IMR-90 (cell line): Measurements from ENCODE around the gene TMEM131L. TPM values are rescaled to one million over a fixed set of nuclear protein-coding genes. Genes with fewer than 3 reads are reported as not detected.

ENCODE experiments used
- ATAC-seq: fragments of 200-7000 bp; cut with Tn5 transposase; 2 replicates; pipeline ENCODE4 v1.9.1; 2020; ENCODE audit warnings: low read depth, mild to moderate bottlenecking, moderate library complexity
- BruUV-seq: library from RNA; stranded (reverse); fragments of 400-500 nt; replicated peaks from 2 replicates; lab custom pipeline; 2021; lab: Mats Ljungman, UMichigan
- CTCF ChIA-PET: fragments of 300-600 bp; formaldehyde crosslinking; extraction: SDS; loops from one replicate; lab custom pipeline; 2021; ENCODE audit warnings: antibody characterized with exemption; lab: Yijun Ruan, JAX
- POLR2A ChIA-PET: fragments of 300-600 bp; sonication (Branson Sonifier 250); formaldehyde crosslinking; loops from one replicate; lab custom pipeline; 2022; ENCODE audit warnings: antibody characterized with exemption; ENCODE audit not compliant: unreplicated experiment; lab: Charles Lee
- DNase-seq: peaks from one replicate; pipeline ENCODE4 v3.0.0; 2013
- H2AFZ ChIP-seq: replicated peaks from 2 replicates; pipeline ENCODE3; 2013; ENCODE audit warnings: low read length, mild to moderate bottlenecking; ENCODE audit not compliant: poor library complexity
- H2AK5ac ChIP-seq: 2 replicates; pipeline ENCODE4 v1.6.1; 2013; ENCODE audit warnings: low read depth, low read length, inconsistent platforms
- H2AK9ac ChIP-seq: replicated peaks from 2 replicates; pipeline ENCODE3; 2013; ENCODE audit warnings: mild to moderate bottlenecking, low read depth, low read length, moderate library complexity; ENCODE audit not compliant: poor library complexity
- H2BK120ac ChIP-seq: 2 replicates; pipeline ENCODE4 v1.6.1; 2013; ENCODE audit warnings: low read depth, low read length, inconsistent platforms
- H2BK15ac ChIP-seq: 3 replicates; pipeline ENCODE4 v1.6.1; 2013; ENCODE audit warnings: low read depth, low read length, inconsistent platforms
- H2BK20ac ChIP-seq: 2 replicates; pipeline ENCODE4 v1.6.1; 2013; ENCODE audit warnings: low read depth, mild to moderate bottlenecking, inconsistent platforms, low read length, moderate library complexity
- H2BK5ac ChIP-seq: 2 replicates; pipeline ENCODE4 v1.6.1; 2013; ENCODE audit warnings: mild to moderate bottlenecking, low read depth, low read length, inconsistent platforms; ENCODE audit not compliant: poor library complexity, severe bottlenecking
- H3K14ac ChIP-seq: replicated peaks from 2 replicates; pipeline ENCODE4 v1.6.1; 2013; ENCODE audit warnings: low read depth, low read length, inconsistent platforms
- H3K18ac ChIP-seq: 2 replicates; pipeline ENCODE4 v1.6.1; 2013; ENCODE audit warnings: low read depth, low read length, control low read depth
- H3K23ac ChIP-seq: 2 replicates; pipeline ENCODE4 v1.6.1; 2013; ENCODE audit warnings: low read depth, low read length, inconsistent platforms
- H3K27ac ChIP-seq: 2 replicates; pipeline ENCODE4 v1.5.1; 2013; ENCODE audit warnings: mild to moderate bottlenecking, control low read depth, low read length; ENCODE audit not compliant: insufficient read depth
- H3K27me3 ChIP-seq: 2 replicates; pipeline ENCODE4 v1.6.1; 2013; ENCODE audit warnings: low read length; ENCODE audit not compliant: control insufficient read depth, insufficient read depth
- H3K36me3 ChIP-seq: 2 replicates; pipeline ENCODE4 v1.6.1; 2013; ENCODE audit warnings: low read length, mixed read lengths; ENCODE audit not compliant: control insufficient read depth, insufficient read depth
- H3K4ac ChIP-seq: 2 replicates; pipeline ENCODE4 v1.6.1; 2013; ENCODE audit warnings: low read depth, low read length, inconsistent platforms
- H3K4me1 ChIP-seq: 2 replicates; pipeline ENCODE4 v1.6.1; 2013; ENCODE audit warnings: low read length, mixed read lengths; ENCODE audit not compliant: control insufficient read depth, insufficient read depth
- H3K4me2 ChIP-seq: 2 replicates; pipeline ENCODE4 v1.6.1; 2013; ENCODE audit warnings: low read depth, mild to moderate bottlenecking, control low read depth, low read length, moderate library complexity
- H3K4me3 ChIP-seq: 2 replicates; pipeline ENCODE4 v1.5.1; 2013; ENCODE audit warnings: low read depth, mild to moderate bottlenecking, control low read depth, low read length, moderate library complexity; ENCODE audit not compliant: insufficient read depth
- H3K56ac ChIP-seq: 2 replicates; pipeline ENCODE4 v1.6.1; 2013; ENCODE audit warnings: low read length, inconsistent platforms; ENCODE audit not compliant: insufficient read depth; ENCODE audit errors: extremely low read depth
- H3K79me1 ChIP-seq, 2 experiments: 2 replicates each; pipeline ENCODE4 v1.6.1; 2013; ENCODE audit warnings: low read length in 2 of 2, inconsistent platforms in 1 of 2, low read depth in 1 of 2
- H3K9ac ChIP-seq: 2 replicates; pipeline ENCODE4 v1.6.1; 2013; ENCODE audit warnings: low read depth, low read length, control low read depth
- H3K9me1 ChIP-seq: 2 replicates; pipeline ENCODE4 v1.6.1; 2013; ENCODE audit warnings: low read length, inconsistent platforms; ENCODE audit not compliant: insufficient read depth
- H3K9me3 ChIP-seq: 2 replicates; pipeline ENCODE4 v1.6.1; 2013; ENCODE audit warnings: low read length; ENCODE audit not compliant: control insufficient read depth, insufficient read depth
- H4K20me1 ChIP-seq: 2 replicates; pipeline ENCODE4 v1.6.1; 2013; ENCODE audit warnings: low read length, inconsistent platforms; ENCODE audit not compliant: insufficient read depth
- H4K5ac ChIP-seq: 2 replicates; pipeline ENCODE4 v1.6.1; 2013; ENCODE audit warnings: mild to moderate bottlenecking, low read depth, low read length, control low read depth
- H4K8ac ChIP-seq, 2 experiments: 2 replicates each; pipeline ENCODE4 v1.6.1; 2013; ENCODE audit warnings: low read depth in 2 of 2, low read length in 2 of 2, control low read depth in 1 of 2, inconsistent platforms in 1 of 2
- H4K91ac ChIP-seq: 2 replicates; pipeline ENCODE4 v1.6.1; 2013; ENCODE audit warnings: low read depth, low read length, inconsistent platforms; ENCODE audit not compliant: insufficient read depth
- BHLHE40 ChIP-seq: fragments of 150-350 bp; IDR thresholded peaks from 2 replicates; pipeline ENCODE4 v1.6.1; 2016; ENCODE audit warnings: mild to moderate bottlenecking, low read depth, low read length
- CEBPB ChIP-seq: IDR thresholded peaks from 2 replicates; pipeline ENCODE4 v1.6.1; 2012; ENCODE audit warnings: low read depth, low read length, improper control_type of control experiment
- CHD1 ChIP-seq: IDR thresholded peaks from 2 replicates; pipeline ENCODE4 v1.6.1; 2012; ENCODE audit warnings: low read depth, low read length, improper control_type of control experiment
- CTCF ChIP-seq: conservative IDR thresholded peaks from 2 replicates; pipeline ENCODE4 v1.5.1; 2012; ENCODE audit warnings: mild to moderate bottlenecking, low read depth, low read length, improper control_type of control experiment
- ELK1 ChIP-seq: fragments of 150-350 bp; IDR thresholded peaks from 2 replicates; pipeline ENCODE4 v1.6.1; 2016; ENCODE audit warnings: low read depth, mild to moderate bottlenecking, low read length, moderate library complexity, borderline replicate concordance
- FOS ChIP-seq: fragments of 150-350 bp; IDR thresholded peaks from 2 replicates; pipeline ENCODE4 v1.6.1; 2016; ENCODE audit warnings: low read depth, low read length
- MAFK ChIP-seq: IDR thresholded peaks from 2 replicates; pipeline ENCODE4 v1.6.1; 2012; ENCODE audit warnings: low read depth, low read length, improper control_type of control experiment
- MAZ ChIP-seq: IDR thresholded peaks from 2 replicates; pipeline ENCODE4 v1.6.1; 2012; ENCODE audit warnings: low read depth, mild to moderate bottlenecking, low read length, improper control_type of control experiment, moderate library complexity, borderline replicate concordance
- MXI1 ChIP-seq: IDR thresholded peaks from 2 replicates; pipeline ENCODE4 v1.6.1; 2012; ENCODE audit warnings: low read depth, mild to moderate bottlenecking, low read length, moderate library complexity, borderline replicate concordance
- NFE2L2 ChIP-seq: fragments of 150-350 bp; IDR thresholded peaks from 2 replicates; pipeline ENCODE4 v1.6.1; 2016; ENCODE audit warnings: low read depth, mild to moderate bottlenecking, low read length
- POLR2A ChIP-seq: IDR thresholded peaks from 2 replicates; pipeline ENCODE4 v1.6.1; 2012; ENCODE audit warnings: mild to moderate bottlenecking, low read depth, low read length
- RAD21 ChIP-seq: IDR thresholded peaks from 2 replicates; pipeline ENCODE4 v1.6.1; 2012; ENCODE audit warnings: low read length, improper control_type of control experiment
- RCOR1 ChIP-seq: IDR thresholded peaks from 2 replicates; pipeline ENCODE4 v1.6.1; 2012; ENCODE audit warnings: mild to moderate bottlenecking, low read length, improper control_type of control experiment; ENCODE audit not compliant: insufficient replicate concordance
- RFX5 ChIP-seq: IDR thresholded peaks from 2 replicates; pipeline ENCODE4 v1.8.0; 2012; ENCODE audit warnings: low read depth, mild to moderate bottlenecking, low read length, moderate library complexity
- SMC3 ChIP-seq: fragments of 150-350 bp; IDR thresholded peaks from 2 replicates; pipeline ENCODE4 v1.6.1; 2016; ENCODE audit warnings: low read depth, mild to moderate bottlenecking, antibody characterized with exemption, low read length, moderate library complexity
- USF2 ChIP-seq: fragments of 150-350 bp; IDR thresholded peaks from 2 replicates; pipeline ENCODE4 v1.6.1; 2017; ENCODE audit warnings: mild to moderate bottlenecking, antibody characterized with exemption, low read length, low read depth
- WGBS, 2 experiments: methylation state at CpG; one replicate each; pipeline versions ENCODE4 v1.1.5 to v1.1.7; 2013; ENCODE audit warnings: missing lambda C conversion rate in 2 of 2; ENCODE audit not compliant: insufficient read length in 1 of 2; ENCODE audit errors: extremely low coverage in 2 of 2; 5-methylcytosine and 5-hydroxymethylcytosine counted together
- dilution Hi-C: fragments of 300-500 bp; cut with HindIII; formaldehyde crosslinking; loops from one replicate; pipeline ENCODE4 v1.14.3; 2018; ENCODE audit warnings: low sequenced_read_pairs; ENCODE audit not compliant: unreplicated experiment
- in situ Hi-C: fragments of 300-500 bp; cut with MboI; formaldehyde crosslinking; loops from 3 replicates; pipeline ENCODE4 v1.14.3; 2019; ENCODE audit warnings: low sequenced_read_pairs, inconsistent platforms, mixed read lengths
- intact Hi-C: fragments of 100-400 bp; cut with micrococcal nuclease; formaldehyde crosslinking; loops from 2 replicates; pipeline ENCODE4 v1.10.0; 2022
- polyA plus RNA-seq, 3 experiments: library from polyadenylated mRNA; depleted of rRNA; stranded (reverse); fragments of >200 nt; gene quantifications; 2 replicates each; pipeline ENCODE4 v1.2.3, GENCODE V29; 2012; ENCODE audit warnings: low replicate concordance in 1 of 3
- total RNA-seq: library from RNA; depleted of rRNA; stranded (reverse); fragments of >200 nt; gene quantifications from 2 replicates; pipeline ENCODE4 v1.2.3, GENCODE V29; 2012

The TMEM131L gene
- total and polyA plus RNA-seq, 2 of the 4 experiments (the other 2 are of a cell fraction), result 8.4 to 23.8 TPM

- BruUV-seq, result no TSS peak
- H3K27me3 ChIP-seq, result no peaks in the 10 kb centered on the region
- intact Hi-C loops, result no loop called here
Measured at GRCh38 chr4:153595894-153596601, 129.9 kb downstream of the TMEM131L start.

More at GRCh38 chr4:153595894-153596601, 129.9 kb downstream of the TMEM131L start:
- no peaks in the 10 kb centered on the region; the same call in 1 of the 2 replicates for H3K9me1 ChIP-seq
- no peak overlapping the region for H3K23ac ChIP-seq
- H4K91ac ChIP-seq, result no peak overlapping the region
- no peaks in the 10 kb centered on the region for H3K4me1 ChIP-seq
- no CpG with 5 or more reads among the region's 6 CpGs for WGBS, 2 experiments
- no peak overlapping the region for H3K18ac ChIP-seq
- H3K9me3 ChIP-seq, result no peaks in the 10 kb centered on the region
- ChIA-PET CTCF (no interaction called here), POLR2A (no interaction called here)
- DNase-seq (no peak), ATAC-seq (no peak)
- H2BK5ac ChIP-seq, result no peak overlapping the region
- H2AK9ac ChIP-seq, result no peak overlapping the region
- no peak overlapping the region for H2BK20ac ChIP-seq
- H2BK15ac ChIP-seq, result no peak overlapping the region
- in situ Hi-C loops (loop anchor here (25.0 kb wide), 1 partner anchor 759 kb away; no protein-coding TSS in a partner anchor), dilution Hi-C loops (no loop called here)
- H2BK120ac ChIP-seq, result no peak overlapping the region
- no peak overlapping the region for H3K4me3 ChIP-seq
- H2AK5ac ChIP-seq, result no peak overlapping the region
- no peak overlapping the region for H4K5ac ChIP-seq
- no peak overlapping the region for H3K56ac ChIP-seq
- H4K20me1 ChIP-seq, result no peaks in the 10 kb centered on the region
- H3K27ac ChIP-seq, result no peak overlapping the region
- H4K8ac ChIP-seq, result no peak overlapping the region
- no peak overlapping the region for H3K4ac ChIP-seq
- no peak overlapping the region for H2AFZ ChIP-seq
- H3K9ac ChIP-seq, result no peak overlapping the region
- TF ChIP-seq RAD21 (no peak), CHD1 (no peak), FOS (no peak), MAZ (no peak), ELK1 (no peak), MXI1 (no peak), POLR2A (no peak), CTCF (no peak), RFX5 (no peak), RCOR1 (no peak), CEBPB (no peak), SMC3 (no peak), BHLHE40 (no peak), NFE2L2 (no peak), MAFK (no peak), USF2 (no peak)
- no peaks in the 10 kb centered on the region for H3K79me1 ChIP-seq
- peaks cover 18% of the 10 kb centered on the region for H3K36me3 ChIP-seq
- H3K14ac ChIP-seq, result no peak overlapping the region
- H3K4me2 ChIP-seq, result no peak overlapping the region
